ENCODE data around the gene RCOR1. TPM values are rescaled to one million over a fixed set of nuclear protein-coding genes. Genes with fewer than 3 reads are reported as not detected.

Gene RCOR1
- polyA plus RNA-seq, 1 donor from 2014 or later, result 10.4 TPM

GRCh38 chr14:102580550-102581110 is 11.8 kb upstream of the RCOR1 start (continued):
- TF ChIP-seq CTCF (IDR thresholded peaks at IDR 0.05; ENCODE audit: poor library complexity, severe bottlenecking), result no peak

- Histone ChIP-seq H2AFZ (ENCODE audit: low read depth, low read length) (no peak overlapping the region), H3K4me3 (ENCODE audit: low read length) (no peak overlapping the region), H3K9me3 (ENCODE audit: low read length) (no peaks in the 10 kb centered on the region), H3K9me2 (ENCODE audit: insufficient read depth, low read length) (no peaks in the 10 kb centered on the region), H3K27ac (ENCODE audit: low read length) (no peak overlapping the region), H3K36me3 (ENCODE audit: insufficient read depth, low read length) (no peaks in the 10 kb centered on the region), H4K20me1 (ENCODE audit: insufficient read depth) (no peaks in the 10 kb centered on the region), H3F3A (ENCODE audit: insufficient read depth, low read length, poor library complexity, severe bottlenecking) (no peaks in the 10 kb centered on the region), H3K4me2 (ENCODE audit: low read length) (no peak overlapping the region), H3K9ac (ENCODE audit: low read length) (no peak overlapping the region), H3K79me2 (replicated peaks; ENCODE audit: insufficient read depth, low read length) (no peaks in the 10 kb centered on the region), H3K27me3 (ENCODE audit: insufficient read depth, low read depth, low read length) (no peaks in the 10 kb centered on the region)
- no peak for TF ChIP-seq TAF1 (IDR thresholded peaks at IDR 0.05; ENCODE audit: low read depth)
Measured at GRCh38 chr14:102581193-102581592, 11.3 kb upstream of the RCOR1 start.

- Histone ChIP-seq H4K20me1 (ENCODE audit: insufficient read depth) (no peaks in the 10 kb centered on the region), H3K9me2 (ENCODE audit: insufficient read depth, low read length) (no peaks in the 10 kb centered on the region), H3K9ac (ENCODE audit: low read length) (no peak overlapping the region), H3K4me3 (ENCODE audit: low read length) (no peak overlapping the region), H3K36me3 (ENCODE audit: insufficient read depth, low read length) (no peaks in the 10 kb centered on the region), H2AFZ (ENCODE audit: low read depth, low read length) (no peak overlapping the region), H3F3A (ENCODE audit: insufficient read depth, low read length, poor library complexity, severe bottlenecking) (no peaks in the 10 kb centered on the region), H3K79me2 (replicated peaks; ENCODE audit: insufficient read depth, low read length) (no peaks in the 10 kb centered on the region), H3K27ac (ENCODE audit: low read length) (no peak overlapping the region), H3K4me2 (ENCODE audit: low read length) (no peak overlapping the region), H3K27me3 (ENCODE audit: insufficient read depth, low read depth, low read length) (no peaks in the 10 kb centered on the region), H3K9me3 (ENCODE audit: low read length) (no peaks in the 10 kb centered on the region)
- TF ChIP-seq SMC3 (conservative IDR thresholded peaks at IDR 0.05; ENCODE audit: poor library complexity), result no peak
- TF ChIP-seq RAD21 (conservative IDR thresholded peaks at IDR 0.05), result no peak
- no peak for TF ChIP-seq TAF1 (IDR thresholded peaks at IDR 0.05; ENCODE audit: low read depth)
- no peak for TF ChIP-seq CTCF (IDR thresholded peaks at IDR 0.05; ENCODE audit: poor library complexity, severe bottlenecking)
- no peak for TF ChIP-seq REST (IDR thresholded peaks at IDR 0.05; ENCODE audit: borderline replicate concordance)
- no peak for TF ChIP-seq EZH2 (IDR thresholded peaks at IDR 0.05; ENCODE audit: borderline replicate concordance, insufficient read depth, low read length, poor library complexity, severe bottlenecking)
Measured at GRCh38 chr14:102583726-102584125, 8.7 kb upstream of the RCOR1 start.

All from neural cell (in vitro differentiated cells).